ENCODE data around the gene SEC61B. TPM values are rescaled to one million over a fixed set of nuclear protein-coding genes. Genes with fewer than 3 reads are reported as not detected.

SEC61B gene
- total and polyA plus RNA-seq, 9 of the 15 experiments (the other 6 are each of a cell fraction or from before 2014, with no cell fraction given): 57.8 to 262 (median 172) TPM

DNA sequence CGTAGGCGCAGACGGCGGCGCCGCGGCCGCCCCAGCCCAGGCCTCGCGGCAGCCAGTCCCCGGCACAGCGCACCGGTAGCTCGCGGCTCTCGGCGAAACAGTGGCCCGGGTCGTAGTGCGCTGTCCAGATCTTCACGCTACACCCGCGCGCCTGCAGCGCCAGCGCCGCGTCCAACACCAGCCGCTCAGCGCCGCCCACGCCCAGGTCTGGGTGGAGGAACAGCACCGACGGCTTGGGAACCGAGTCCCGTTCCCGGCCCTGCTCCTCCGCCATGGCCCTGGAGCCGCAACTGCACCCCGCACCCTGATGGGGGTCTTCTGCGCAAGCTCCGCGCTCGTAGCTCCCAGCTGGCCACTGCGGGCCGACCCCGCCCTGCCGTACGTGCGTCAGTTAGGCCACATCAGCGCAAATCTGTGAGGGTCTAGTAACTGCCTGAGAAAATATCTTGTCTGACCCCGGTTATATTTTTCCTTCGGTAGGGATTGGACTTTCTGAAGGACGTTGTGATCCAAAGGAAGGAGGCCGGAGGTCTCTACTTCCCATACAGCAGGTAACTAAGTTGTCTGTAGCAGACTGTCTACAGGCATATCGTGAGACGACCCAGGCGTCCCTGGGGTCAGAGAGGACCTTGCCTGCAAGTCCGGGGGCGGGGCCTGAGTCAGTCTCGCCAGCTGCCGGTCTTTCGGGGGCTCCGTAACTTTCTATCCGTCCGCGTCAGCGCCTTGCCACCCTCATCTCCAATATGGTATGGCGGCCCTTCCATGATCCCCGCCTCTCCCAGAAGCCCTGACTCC lies at the start of gene SEC61B, which contains the start of gene ALG2 (continued):
- TF ChIP-seq ELF4 (CRISPR knock-in tag; IDR thresholded peaks at IDR 0.05): no peak
- TF ChIP-seq ILK (tag; IDR thresholded peaks at IDR 0.05; ENCODE audit: borderline replicate concordance, low read depth): no peak
- TF ChIP-seq NONO (IDR thresholded peaks at IDR 0.05; ENCODE audit: low read depth in 2 of 2, low read length in 1 of 2): peak in 1 of 2 experiments; percentile 81; a peak in 2 of 4 replicates
- 0 out of 2 replicates have a peak, but pooled peaks have one; percentile 14 for TF ChIP-seq OTX1 (CRISPR knock-in tag; IDR thresholded peaks at IDR 0.05)
- TF ChIP-seq E2F6 (IDR thresholded peaks at IDR 0.05; ENCODE audit: borderline replicate concordance in 1 of 2, extremely low read depth in 1 of 2, insufficient read depth in 1 of 2, insufficient read length in 1 of 2, low read depth in 1 of 2, low read length in 1 of 2, poor library complexity in 1 of 2, severe bottlenecking in 1 of 2): peak in 1 of 2 experiments; percentile 38
- no peak for TF ChIP-seq NFXL1 (CRISPR knock-in tag; IDR thresholded peaks at IDR 0.05)
- no peak for TF ChIP-seq SREBF2 (CRISPR knock-in tag; IDR thresholded peaks at IDR 0.05)
- TF ChIP-seq PHF8 (IDR thresholded peaks at IDR 0.05; ENCODE audit: borderline replicate concordance, low read length): peak; percentile 88; the same call in 1 of the 2 replicates
- no peak for TF ChIP-seq TSC22D4 (tag; IDR thresholded peaks at IDR 0.05)
- TF ChIP-seq, protein P1, sequence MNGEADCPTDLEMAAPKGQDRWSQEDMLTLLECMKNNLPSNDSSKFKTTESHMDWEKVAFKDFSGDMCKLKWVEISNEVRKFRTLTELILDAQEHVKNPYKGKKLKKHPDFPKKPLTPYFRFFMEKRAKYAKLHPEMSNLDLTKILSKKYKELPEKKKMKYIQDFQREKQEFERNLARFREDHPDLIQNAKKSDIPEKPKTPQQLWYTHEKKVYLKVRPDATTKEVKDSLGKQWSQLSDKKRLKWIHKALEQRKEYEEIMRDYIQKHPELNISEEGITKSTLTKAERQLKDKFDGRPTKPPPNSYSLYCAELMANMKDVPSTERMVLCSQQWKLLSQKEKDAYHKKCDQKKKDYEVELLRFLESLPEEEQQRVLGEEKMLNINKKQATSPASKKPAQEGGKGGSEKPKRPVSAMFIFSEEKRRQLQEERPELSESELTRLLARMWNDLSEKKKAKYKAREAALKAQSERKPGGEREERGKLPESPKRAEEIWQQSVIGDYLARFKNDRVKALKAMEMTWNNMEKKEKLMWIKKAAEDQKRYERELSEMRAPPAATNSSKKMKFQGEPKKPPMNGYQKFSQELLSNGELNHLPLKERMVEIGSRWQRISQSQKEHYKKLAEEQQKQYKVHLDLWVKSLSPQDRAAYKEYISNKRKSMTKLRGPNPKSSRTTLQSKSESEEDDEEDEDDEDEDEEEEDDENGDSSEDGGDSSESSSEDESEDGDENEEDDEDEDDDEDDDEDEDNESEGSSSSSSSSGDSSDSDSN (IDR thresholded peaks at IDR 0.05; ENCODE audit: borderline replicate concordance in 1 of 2, low read depth in 2 of 2, low read length in 2 of 2): 0 out of 4 replicates have a peak, but pooled peaks have one; percentile 30 to 47
- no peak for TF ChIP-seq HIVEP1 (CRISPR knock-in tag; IDR thresholded peaks at IDR 0.05)
- peak; percentile 95 for TF ChIP-seq TOE1 (IDR thresholded peaks at IDR 0.05; ENCODE audit: borderline replicate concordance)
- TF ChIP-seq TOE1 (CRISPR knock-in tag; IDR thresholded peaks at IDR 0.05; ENCODE audit: borderline replicate concordance, low read depth): no peak
- no peak for TF ChIP-seq RCOR1 (IDR thresholded peaks at IDR 0.05; ENCODE audit: borderline replicate concordance in 1 of 2, low read depth in 2 of 2, low read length in 2 of 2)
- TF ChIP-seq E4F1 (CRISPR knock-in tag; IDR thresholded peaks at IDR 0.05; ENCODE audit: borderline replicate concordance): no peak
- peak; percentile 50; the same call in 1 of the 2 replicates for TF ChIP-seq NCOA6 (IDR thresholded peaks at IDR 0.05)
- TF ChIP-seq KDM5B (IDR thresholded peaks at IDR 0.05; ENCODE audit: insufficient replicate concordance, low read depth, low read length): peak; percentile 95
- peak; percentile 69; the same call in 1 of the 2 replicates for TF ChIP-seq GABPB1 (CRISPR knock-in tag; IDR thresholded peaks at IDR 0.05)
- peak in 1 of 2 experiments; percentile 99 for TF ChIP-seq NCOA2 (IDR thresholded peaks at IDR 0.05; ENCODE audit: partially characterized antibody in 2 of 2)
